HG03095 (cell line): ENCODE measurements around the gene MAML2.

Experiments
- ATAC-seq: cut with Tn5 transposase; IDR thresholded peaks from one replicate; pipeline ENCODE4 v1.9.1; 2021; ENCODE audit warnings: moderate library complexity; ENCODE audit not compliant: unreplicated experiment

Gene MAML2

DNA sequence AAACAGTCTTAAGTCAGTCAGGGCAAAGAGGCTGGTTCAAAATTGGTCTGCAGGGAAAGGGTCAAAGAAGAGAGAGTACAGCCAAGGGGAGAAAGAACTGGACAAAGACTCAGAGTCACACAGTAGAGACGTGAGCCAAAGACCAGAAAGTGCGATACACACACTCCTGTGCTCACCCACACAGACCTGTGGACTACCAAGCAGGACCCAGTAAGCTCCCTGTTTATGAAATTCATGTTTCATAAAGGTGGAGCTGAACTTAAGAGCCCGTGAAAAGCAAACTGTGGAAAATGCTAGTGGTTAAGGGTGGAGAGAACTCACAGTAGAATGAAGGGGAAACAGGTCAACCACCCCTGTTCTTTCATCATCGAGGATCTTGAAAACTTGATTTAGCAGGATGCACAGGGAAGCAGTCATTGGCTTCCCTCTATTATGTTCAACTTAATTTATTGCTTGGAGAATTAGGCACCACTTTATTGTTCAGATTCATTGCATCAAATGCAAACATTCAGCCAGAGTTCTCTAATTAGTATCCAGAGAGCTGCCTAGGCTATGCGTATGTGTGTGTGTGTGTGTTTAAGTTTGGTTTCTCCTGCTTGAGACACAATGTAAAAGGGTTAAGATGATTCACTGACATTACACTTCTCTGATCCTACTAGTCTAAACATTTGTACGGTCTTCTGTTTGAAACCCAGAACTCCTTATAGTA is 258.2 kb downstream of the MAML2 start:
- no peak for ATAC-seq

- no peak for ATAC-seq
Measured at GRCh38 chr11:96082936-96083335, 260.1 kb downstream of the MAML2 start.

DNA sequence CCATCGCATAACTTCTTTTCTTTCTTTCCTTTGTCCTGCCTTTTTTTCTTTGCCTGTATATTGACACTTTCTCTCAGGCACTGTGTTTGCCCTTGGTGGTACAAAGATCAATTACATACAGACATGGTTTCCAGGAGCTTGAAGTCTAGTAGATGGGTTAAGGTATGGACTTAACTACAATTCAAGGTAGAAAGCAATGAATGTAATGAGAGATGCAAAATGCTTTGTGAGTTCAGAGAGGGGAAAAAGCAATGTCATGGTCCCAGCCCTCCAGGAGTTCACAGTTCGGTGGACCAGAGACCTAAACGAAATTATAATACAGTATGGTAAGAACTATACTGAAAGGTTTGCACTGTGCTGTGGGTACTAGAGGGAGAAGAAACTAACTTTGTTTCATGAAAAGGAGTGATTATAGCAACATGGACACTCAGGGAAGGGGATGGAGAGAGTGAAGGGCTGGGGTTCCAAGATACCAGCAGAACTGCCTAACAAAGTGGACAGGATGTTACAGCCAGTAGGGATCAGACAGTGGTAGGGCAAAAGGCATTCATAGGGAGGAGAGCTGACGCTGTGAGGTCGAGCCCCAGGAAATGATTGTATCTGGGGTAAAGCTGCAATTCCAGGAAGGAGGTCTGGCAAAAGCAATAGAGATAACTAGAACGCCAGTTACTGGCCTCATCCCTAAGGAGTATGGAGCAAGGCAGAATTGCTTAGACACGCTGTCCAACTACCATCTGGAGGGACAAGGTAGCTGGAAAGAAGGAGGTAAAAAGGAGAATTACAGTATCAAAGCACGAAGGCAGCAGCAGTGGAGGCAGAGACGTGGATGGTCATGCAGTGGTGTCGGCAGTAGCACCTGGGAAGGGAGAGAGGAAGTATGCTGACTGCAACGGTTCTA is 260.7 kb downstream of the MAML2 start:
- ATAC-seq, result no peak

GRCh38 chr11:96081561-96081960 is 261.4 kb downstream of the MAML2 start:
- no peak for ATAC-seq

DNA sequence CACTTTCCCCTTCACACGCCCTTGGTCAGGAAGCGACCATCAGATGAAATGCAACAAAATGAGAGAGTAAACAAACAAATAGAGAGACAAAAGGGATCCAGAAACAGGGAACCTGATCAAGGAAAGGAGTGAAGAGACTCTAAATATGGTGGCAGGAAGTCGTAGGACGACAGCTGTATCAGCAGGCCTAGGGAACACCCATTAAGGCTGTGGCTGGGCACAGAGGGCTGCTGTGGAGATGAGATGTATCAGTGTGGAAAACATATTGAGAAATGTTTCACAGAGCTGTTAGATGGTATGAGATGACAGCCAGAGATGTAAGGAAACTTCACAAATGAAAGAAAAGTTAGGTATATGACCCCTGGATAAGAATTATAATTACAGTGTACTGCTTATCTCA is 263.3 kb downstream of the MAML2 start:
- ATAC-seq, result no peak

GRCh38 chr11:96075532-96075959 is 267.4 kb downstream of the MAML2 start:
- ATAC-seq, result peak; percentile 69

- ATAC-seq, result peak; percentile 24
Measured at GRCh38 chr11:96074551-96075310, 268.3 kb downstream of the MAML2 start.

- no peak for ATAC-seq
Measured at GRCh38 chr11:96073536-96073935, 269.5 kb downstream of the MAML2 start.

- ATAC-seq, result no peak
Measured at GRCh38 chr11:96072592-96072991, 270.4 kb downstream of the MAML2 start.

DNA sequence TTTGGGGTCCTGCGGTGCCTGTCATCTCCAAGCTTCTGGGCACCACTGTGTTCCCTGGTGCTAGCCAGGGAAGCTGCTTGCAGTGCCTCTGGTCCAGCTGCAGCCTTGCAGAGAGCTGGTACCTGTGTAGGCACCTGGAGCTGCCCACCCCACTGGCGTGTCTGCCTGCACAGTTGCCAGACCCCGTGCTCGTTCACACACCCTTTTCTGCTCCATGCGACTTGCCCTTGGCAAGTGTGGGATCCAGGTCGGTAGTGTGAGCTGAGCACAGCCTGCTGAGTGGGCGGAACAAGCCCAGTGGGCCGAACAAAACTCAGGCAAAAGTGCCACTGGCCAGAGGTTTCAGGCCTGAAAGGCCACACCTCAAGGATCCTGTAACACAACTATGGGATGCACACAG is 272.5 kb downstream of the MAML2 start:
- ATAC-seq, result no peak

GRCh38 chr11:96067160-96067559 is 275.8 kb downstream of the MAML2 start:
- no peak for ATAC-seq

DNA sequence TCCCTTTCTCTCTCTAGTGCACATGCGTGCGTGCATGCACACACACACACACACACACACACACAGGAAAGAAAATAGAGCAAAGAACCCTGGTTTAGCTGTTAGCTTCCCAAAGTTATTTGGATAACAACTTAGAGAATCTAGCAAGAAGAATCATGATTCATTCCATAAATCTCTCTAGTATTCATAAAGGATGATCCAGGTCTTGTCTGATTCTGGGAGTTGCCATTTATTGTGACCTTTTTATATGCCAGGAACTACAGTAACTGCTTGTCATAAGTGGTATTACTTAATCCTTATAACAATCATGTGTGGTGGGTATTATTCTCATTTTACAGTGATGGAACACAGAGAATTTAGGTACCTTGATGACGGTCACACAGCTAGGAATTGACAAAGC is 277.6 kb downstream of the MAML2 start:
- no peak for ATAC-seq

GRCh38 chr11:96063886-96064285 is 279.1 kb downstream of the MAML2 start:
- ATAC-seq, result no peak

DNA sequence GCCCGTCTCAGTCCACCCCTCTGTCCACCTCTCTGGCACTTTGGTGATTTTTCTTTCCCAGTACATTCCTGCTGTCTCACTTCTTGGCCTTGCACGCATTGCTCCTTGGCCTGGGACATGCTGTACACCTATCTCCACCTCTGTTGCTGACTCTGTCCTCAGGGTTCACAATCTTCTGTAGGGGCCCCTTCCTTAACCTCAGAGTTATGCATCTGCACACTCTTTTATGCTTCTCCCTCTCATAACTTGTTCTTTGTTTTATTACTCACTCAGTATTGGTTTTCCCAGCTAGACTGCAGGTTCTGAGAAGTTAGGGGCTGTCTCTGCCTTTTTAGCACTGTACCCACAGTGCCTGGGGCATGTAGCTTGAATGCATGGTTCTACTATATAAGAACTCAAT is 279.9 kb downstream of the MAML2 start:
- no peak for ATAC-seq

GRCh38 chr11:96062134-96062533 is 280.9 kb downstream of the MAML2 start:
- no peak for ATAC-seq

DNA sequence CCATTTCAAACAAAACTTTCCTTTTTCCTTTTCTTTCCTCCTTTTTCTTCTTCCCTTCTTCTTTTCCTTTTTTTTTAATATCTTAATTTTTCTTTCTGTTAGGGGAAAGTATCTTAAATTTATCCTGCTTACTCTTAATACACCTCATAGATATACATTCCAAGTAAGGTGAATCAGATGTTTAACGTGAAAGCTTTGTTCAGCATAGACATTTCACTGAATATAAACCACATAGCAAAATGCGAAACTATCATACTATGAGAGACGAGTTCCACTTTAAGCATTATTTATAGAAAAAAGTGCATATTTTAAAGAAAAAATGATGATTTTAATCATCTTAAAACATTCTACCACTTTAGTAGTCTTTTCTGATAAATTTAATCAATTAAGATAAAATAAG is 281.3 kb downstream of the MAML2 start:
- ATAC-seq, result no peak

GRCh38 chr11:96061069-96061468 is 281.9 kb downstream of the MAML2 start:
- no peak for ATAC-seq

DNA sequence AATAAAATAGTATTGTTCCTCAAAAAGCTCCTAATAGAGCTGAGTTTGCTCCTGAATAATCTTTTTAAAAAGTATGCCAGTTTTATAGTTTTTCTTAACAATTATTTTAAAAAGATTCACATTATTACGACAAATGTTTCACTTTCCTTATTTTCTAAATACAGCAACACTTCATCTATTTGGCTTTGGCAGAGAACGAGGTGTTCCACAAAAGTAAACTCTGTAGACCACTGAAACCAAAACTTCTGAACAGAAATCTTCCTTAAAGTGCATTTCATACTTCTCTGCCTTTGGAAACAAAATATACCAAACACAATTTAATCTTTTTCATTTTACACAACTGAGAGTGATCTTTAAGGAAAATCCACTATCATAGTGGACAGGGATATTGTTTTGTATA is 285.5 kb downstream of the MAML2 start:
- no peak for ATAC-seq

DNA sequence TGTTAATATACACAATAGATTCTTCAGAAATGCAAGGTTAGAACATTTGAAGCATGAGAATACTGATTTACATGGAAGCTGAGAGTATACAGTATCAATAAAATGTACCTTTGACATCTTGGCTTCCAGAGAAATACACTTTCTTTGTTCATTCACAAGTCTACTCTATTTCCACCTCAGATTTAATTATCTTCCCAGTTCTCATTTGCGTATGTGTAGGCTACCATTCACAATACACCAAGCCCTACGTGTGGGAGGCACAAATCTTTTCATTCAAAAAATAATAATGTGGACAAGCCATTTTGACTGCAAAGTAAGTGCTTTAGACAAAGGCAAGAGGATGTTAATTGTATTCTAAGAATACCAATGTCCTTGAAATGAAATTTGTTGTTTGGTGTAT is 286.4 kb downstream of the MAML2 start:
- ATAC-seq, result no peak

DNA sequence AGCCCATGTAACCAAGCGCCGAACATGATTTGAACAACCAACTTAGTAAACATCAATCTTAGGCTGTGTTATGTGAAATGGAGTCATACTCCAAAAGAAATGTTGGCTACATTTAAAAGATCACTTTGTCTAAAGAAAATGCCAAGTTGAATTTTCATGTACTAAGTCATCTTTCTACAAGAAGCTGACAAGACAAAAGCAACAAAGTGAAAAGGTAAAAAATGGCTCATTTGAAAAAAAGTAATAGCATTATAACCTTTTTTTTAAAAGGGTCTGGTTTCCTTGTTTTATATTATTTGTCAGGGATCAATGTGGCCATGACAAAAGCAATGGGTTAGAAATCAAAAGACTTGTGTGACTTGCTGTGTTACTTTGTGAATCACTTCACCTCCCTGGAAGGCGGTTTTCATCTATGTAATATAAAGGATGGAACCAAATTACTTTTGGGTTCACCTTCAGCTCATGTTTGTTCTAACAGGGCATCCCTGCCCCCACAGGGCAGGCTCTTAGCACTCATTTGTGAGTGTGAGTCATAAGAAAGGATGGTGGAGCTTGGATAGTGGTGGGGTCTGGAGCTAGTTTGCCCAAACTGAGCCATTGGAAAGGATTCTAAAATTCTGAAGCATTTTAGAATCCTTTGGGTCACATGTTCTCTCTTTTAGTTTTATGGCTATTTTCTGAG is 287.1 kb downstream of the MAML2 start:
- no peak for ATAC-seq
